Measurements from ENCODE around the gene FAM234B.
"Not testable (repeated sequence)": the region's sequence is repeated elsewhere in the genome, so short reads cannot be mapped to it uniquely, and the experiment has no call there.

FAM234B gene

GRCh38 chr12:13061377-13061776 lies 17.2 kb downstream of the FAM234B start:
- no peak for DNase-seq

GRCh38 chr12:13062669-13063068 lies 18.5 kb downstream of the FAM234B start:
- DNase-seq = no peak

- no peak for DNase-seq
These were observed 21.8 kb downstream of the FAM234B start for GRCh38 chr12:13066014-13066413.

- DNase-seq = no peak
These were observed 22.3 kb downstream of the FAM234B start for GRCh38 chr12:13066459-13066858.

GRCh38 chr12:13067322-13067721 lies 23.1 kb downstream of the FAM234B start:
- no peak for DNase-seq

GRCh38 chr12:13069380-13069779 lies 25.2 kb downstream of the FAM234B start:
- no peak for DNase-seq

GRCh38 chr12:13071305-13072280 lies 27.4 kb downstream of the FAM234B start:
- DNase-seq = no peak

- no peak for DNase-seq
These were observed 29.0 kb downstream of the FAM234B start for GRCh38 chr12:13073173-13073572.

GRCh38 chr12:13074396-13075117 lies 30.4 kb downstream of the FAM234B start:
- DNase-seq = no peak

- no peak for DNase-seq
These were observed 30.9 kb downstream of the FAM234B start for GRCh38 chr12:13075118-13075480.

GRCh38 chr12:13075786-13076570 lies 31.8 kb downstream of the FAM234B start:
- DNase-seq = no peak

- DNase-seq = no peak
These were observed 35.3 kb downstream of the FAM234B start for GRCh38 chr12:13079440-13079906.

GRCh38 chr12:13080266-13080665 lies 36.1 kb downstream of the FAM234B start:
- DNase-seq = no peak

GRCh38 chr12:13082861-13083260 lies 38.7 kb downstream of the FAM234B start:
- DNase-seq = no peak

- not testable (repeated sequence) for DNase-seq
These were observed 39.5 kb downstream of the FAM234B start for GRCh38 chr12:13083638-13084037.

- no peak for DNase-seq
These were observed 40.9 kb downstream of the FAM234B start for GRCh38 chr12:13084898-13085640.

- DNase-seq = peak; percentile 58
These were observed 41.9 kb downstream of the FAM234B start for GRCh38 chr12:13085968-13086686.

- DNase-seq = no peak
These were observed 43.6 kb downstream of the FAM234B start for GRCh38 chr12:13087766-13088165.

- no peak for DNase-seq
These were observed 44.3 kb downstream of the FAM234B start for GRCh38 chr12:13088496-13088895.

GRCh38 chr12:13090054-13090453 lies 45.9 kb downstream of the FAM234B start:
- no peak for DNase-seq

GRCh38 chr12:13091832-13092231 lies 47.7 kb downstream of the FAM234B start:
- no peak for DNase-seq
